Body of pancreas (tissue), 4 donors: Measurements from ENCODE around the gene PSMD13.

Experiments used
- POLR2A ChIP-seq, 3 donors: fragments of 450-650 bp; IDR thresholded peaks; one replicate each; pipeline ENCODE4 v1.6.1; 2016; ENCODE audit warnings: antibody characterized with exemption in 3 of 3, mild to moderate bottlenecking in 2 of 3
- TF ChIP-seq, protein P1 (sequence below), 7 experiments: fragments of 450-650 bp in 4 of 7; fragments of 200-600 bp in 3 of 7; sonication (generic) in 3 of 7; IDR thresholded peaks; one replicate each; pipeline ENCODE4 v1.5.1; 2016 to 2019; ENCODE audit warnings: antibody characterized with exemption in 7 of 7

DNA sequence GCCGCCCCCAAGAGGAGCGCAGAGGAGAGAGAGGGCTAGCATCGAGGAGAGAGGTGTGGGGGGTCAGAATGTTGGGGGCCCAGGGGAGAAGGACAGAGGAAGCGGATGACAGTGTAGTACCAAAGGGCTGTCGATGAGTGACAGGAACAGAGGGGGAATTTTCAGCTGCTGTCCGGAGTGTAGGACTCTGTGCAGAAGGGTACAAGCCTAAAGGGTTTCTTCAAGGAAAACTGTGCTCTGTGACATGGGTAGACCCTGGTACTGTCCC lies 36.1 kb downstream of the PSMD13 start:
- TF ChIP-seq, protein P1, sequence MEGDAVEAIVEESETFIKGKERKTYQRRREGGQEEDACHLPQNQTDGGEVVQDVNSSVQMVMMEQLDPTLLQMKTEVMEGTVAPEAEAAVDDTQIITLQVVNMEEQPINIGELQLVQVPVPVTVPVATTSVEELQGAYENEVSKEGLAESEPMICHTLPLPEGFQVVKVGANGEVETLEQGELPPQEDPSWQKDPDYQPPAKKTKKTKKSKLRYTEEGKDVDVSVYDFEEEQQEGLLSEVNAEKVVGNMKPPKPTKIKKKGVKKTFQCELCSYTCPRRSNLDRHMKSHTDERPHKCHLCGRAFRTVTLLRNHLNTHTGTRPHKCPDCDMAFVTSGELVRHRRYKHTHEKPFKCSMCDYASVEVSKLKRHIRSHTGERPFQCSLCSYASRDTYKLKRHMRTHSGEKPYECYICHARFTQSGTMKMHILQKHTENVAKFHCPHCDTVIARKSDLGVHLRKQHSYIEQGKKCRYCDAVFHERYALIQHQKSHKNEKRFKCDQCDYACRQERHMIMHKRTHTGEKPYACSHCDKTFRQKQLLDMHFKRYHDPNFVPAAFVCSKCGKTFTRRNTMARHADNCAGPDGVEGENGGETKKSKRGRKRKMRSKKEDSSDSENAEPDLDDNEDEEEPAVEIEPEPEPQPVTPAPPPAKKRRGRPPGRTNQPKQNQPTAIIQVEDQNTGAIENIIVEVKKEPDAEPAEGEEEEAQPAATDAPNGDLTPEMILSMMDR (IDR thresholded peaks at IDR 0.05) = no peak
- TF ChIP-seq POLR2A (IDR thresholded peaks at IDR 0.05) = no peak
